ENCODE measurements around the gene NEK6.

GRCh38 chr9:124395826-124396225 is 138.1 kb downstream of the NEK6 start:
- no peak for TF ChIP-seq CTCF (IDR thresholded peaks at IDR 0.05)
- TF ChIP-seq POLR2A (IDR thresholded peaks at IDR 0.05): no peak
- no peak for TF ChIP-seq EP300 (IDR thresholded peaks at IDR 0.05)

Data from upper lobe of left lung (tissue), 4 donors.